IMR-90 (cell line): Measurements from ENCODE around the gene ACRBP. TPM values are rescaled to one million over a fixed set of nuclear protein-coding genes. Genes with fewer than 3 reads are reported as not detected.

Source experiments
- ATAC-seq: fragments of 200-7000 bp; cut with Tn5 transposase; 2 replicates; pipeline ENCODE4 v1.9.1; 2020; ENCODE audit warnings: low read depth, mild to moderate bottlenecking, moderate library complexity
- BruUV-seq: library from RNA; stranded (reverse); fragments of 400-500 nt; replicated peaks from 2 replicates; lab custom pipeline; 2021; lab: Mats Ljungman, UMichigan
- CTCF ChIA-PET: fragments of 300-600 bp; formaldehyde crosslinking; extraction: SDS; loops from one replicate; lab custom pipeline; 2021; ENCODE audit warnings: antibody characterized with exemption; lab: Yijun Ruan, JAX
- POLR2A ChIA-PET: fragments of 300-600 bp; sonication (Branson Sonifier 250); formaldehyde crosslinking; loops from one replicate; lab custom pipeline; 2022; ENCODE audit warnings: antibody characterized with exemption; ENCODE audit not compliant: unreplicated experiment; lab: Charles Lee
- DNase-seq: peaks from one replicate; pipeline ENCODE4 v3.0.0; 2013
- H2AFZ ChIP-seq: replicated peaks from 2 replicates; pipeline ENCODE3; 2013; ENCODE audit warnings: low read length, mild to moderate bottlenecking; ENCODE audit not compliant: poor library complexity
- H2AK5ac ChIP-seq: 2 replicates; pipeline ENCODE4 v1.6.1; 2013; ENCODE audit warnings: low read depth, low read length, inconsistent platforms
- H2AK9ac ChIP-seq: replicated peaks from 2 replicates; pipeline ENCODE3; 2013; ENCODE audit warnings: mild to moderate bottlenecking, low read depth, low read length, moderate library complexity; ENCODE audit not compliant: poor library complexity
- H2BK120ac ChIP-seq: 2 replicates; pipeline ENCODE4 v1.6.1; 2013; ENCODE audit warnings: low read depth, low read length, inconsistent platforms
- H2BK15ac ChIP-seq: 3 replicates; pipeline ENCODE4 v1.6.1; 2013; ENCODE audit warnings: low read depth, low read length, inconsistent platforms
- H2BK20ac ChIP-seq: 2 replicates; pipeline ENCODE4 v1.6.1; 2013; ENCODE audit warnings: low read depth, mild to moderate bottlenecking, inconsistent platforms, low read length, moderate library complexity
- H2BK5ac ChIP-seq: 2 replicates; pipeline ENCODE4 v1.6.1; 2013; ENCODE audit warnings: mild to moderate bottlenecking, low read depth, low read length, inconsistent platforms; ENCODE audit not compliant: poor library complexity, severe bottlenecking
- H3K14ac ChIP-seq: replicated peaks from 2 replicates; pipeline ENCODE4 v1.6.1; 2013; ENCODE audit warnings: low read depth, low read length, inconsistent platforms
- H3K18ac ChIP-seq: 2 replicates; pipeline ENCODE4 v1.6.1; 2013; ENCODE audit warnings: low read depth, low read length, control low read depth
- H3K23ac ChIP-seq: 2 replicates; pipeline ENCODE4 v1.6.1; 2013; ENCODE audit warnings: low read depth, low read length, inconsistent platforms
- H3K27ac ChIP-seq: 2 replicates; pipeline ENCODE4 v1.5.1; 2013; ENCODE audit warnings: mild to moderate bottlenecking, control low read depth, low read length; ENCODE audit not compliant: insufficient read depth
- H3K27me3 ChIP-seq: 2 replicates; pipeline ENCODE4 v1.6.1; 2013; ENCODE audit warnings: low read length; ENCODE audit not compliant: control insufficient read depth, insufficient read depth
- H3K36me3 ChIP-seq: 2 replicates; pipeline ENCODE4 v1.6.1; 2013; ENCODE audit warnings: low read length, mixed read lengths; ENCODE audit not compliant: control insufficient read depth, insufficient read depth
- H3K4ac ChIP-seq: 2 replicates; pipeline ENCODE4 v1.6.1; 2013; ENCODE audit warnings: low read depth, low read length, inconsistent platforms
- H3K4me1 ChIP-seq: 2 replicates; pipeline ENCODE4 v1.6.1; 2013; ENCODE audit warnings: low read length, mixed read lengths; ENCODE audit not compliant: control insufficient read depth, insufficient read depth
- H3K4me2 ChIP-seq: 2 replicates; pipeline ENCODE4 v1.6.1; 2013; ENCODE audit warnings: low read depth, mild to moderate bottlenecking, control low read depth, low read length, moderate library complexity
- H3K4me3 ChIP-seq: 2 replicates; pipeline ENCODE4 v1.5.1; 2013; ENCODE audit warnings: low read depth, mild to moderate bottlenecking, control low read depth, low read length, moderate library complexity; ENCODE audit not compliant: insufficient read depth
- H3K56ac ChIP-seq: 2 replicates; pipeline ENCODE4 v1.6.1; 2013; ENCODE audit warnings: low read length, inconsistent platforms; ENCODE audit not compliant: insufficient read depth; ENCODE audit errors: extremely low read depth
- H3K79me1 ChIP-seq, 2 experiments: 2 replicates each; pipeline ENCODE4 v1.6.1; 2013; ENCODE audit warnings: low read length in 2 of 2, inconsistent platforms in 1 of 2, low read depth in 1 of 2
- H3K9ac ChIP-seq: 2 replicates; pipeline ENCODE4 v1.6.1; 2013; ENCODE audit warnings: low read depth, low read length, control low read depth
- H3K9me1 ChIP-seq: 2 replicates; pipeline ENCODE4 v1.6.1; 2013; ENCODE audit warnings: low read length, inconsistent platforms; ENCODE audit not compliant: insufficient read depth
- H3K9me3 ChIP-seq: 2 replicates; pipeline ENCODE4 v1.6.1; 2013; ENCODE audit warnings: low read length; ENCODE audit not compliant: control insufficient read depth, insufficient read depth
- H4K20me1 ChIP-seq: 2 replicates; pipeline ENCODE4 v1.6.1; 2013; ENCODE audit warnings: low read length, inconsistent platforms; ENCODE audit not compliant: insufficient read depth
- H4K5ac ChIP-seq: 2 replicates; pipeline ENCODE4 v1.6.1; 2013; ENCODE audit warnings: mild to moderate bottlenecking, low read depth, low read length, control low read depth
- H4K8ac ChIP-seq, 2 experiments: 2 replicates each; pipeline ENCODE4 v1.6.1; 2013; ENCODE audit warnings: low read depth in 2 of 2, low read length in 2 of 2, control low read depth in 1 of 2, inconsistent platforms in 1 of 2
- H4K91ac ChIP-seq: 2 replicates; pipeline ENCODE4 v1.6.1; 2013; ENCODE audit warnings: low read depth, low read length, inconsistent platforms; ENCODE audit not compliant: insufficient read depth
- BHLHE40 ChIP-seq: fragments of 150-350 bp; IDR thresholded peaks from 2 replicates; pipeline ENCODE4 v1.6.1; 2016; ENCODE audit warnings: mild to moderate bottlenecking, low read depth, low read length
- CEBPB ChIP-seq: IDR thresholded peaks from 2 replicates; pipeline ENCODE4 v1.6.1; 2012; ENCODE audit warnings: low read depth, low read length, improper control_type of control experiment
- CHD1 ChIP-seq: IDR thresholded peaks from 2 replicates; pipeline ENCODE4 v1.6.1; 2012; ENCODE audit warnings: low read depth, low read length, improper control_type of control experiment
- FOS ChIP-seq: fragments of 150-350 bp; IDR thresholded peaks from 2 replicates; pipeline ENCODE4 v1.6.1; 2016; ENCODE audit warnings: low read depth, low read length
- MAFK ChIP-seq: IDR thresholded peaks from 2 replicates; pipeline ENCODE4 v1.6.1; 2012; ENCODE audit warnings: low read depth, low read length, improper control_type of control experiment
- MXI1 ChIP-seq: IDR thresholded peaks from 2 replicates; pipeline ENCODE4 v1.6.1; 2012; ENCODE audit warnings: low read depth, mild to moderate bottlenecking, low read length, moderate library complexity, borderline replicate concordance
- NFE2L2 ChIP-seq: fragments of 150-350 bp; IDR thresholded peaks from 2 replicates; pipeline ENCODE4 v1.6.1; 2016; ENCODE audit warnings: low read depth, mild to moderate bottlenecking, low read length
- RAD21 ChIP-seq: IDR thresholded peaks from 2 replicates; pipeline ENCODE4 v1.6.1; 2012; ENCODE audit warnings: low read length, improper control_type of control experiment
- RCOR1 ChIP-seq: IDR thresholded peaks from 2 replicates; pipeline ENCODE4 v1.6.1; 2012; ENCODE audit warnings: mild to moderate bottlenecking, low read length, improper control_type of control experiment; ENCODE audit not compliant: insufficient replicate concordance
- RFX5 ChIP-seq: IDR thresholded peaks from 2 replicates; pipeline ENCODE4 v1.8.0; 2012; ENCODE audit warnings: low read depth, mild to moderate bottlenecking, low read length, moderate library complexity
- SMC3 ChIP-seq: fragments of 150-350 bp; IDR thresholded peaks from 2 replicates; pipeline ENCODE4 v1.6.1; 2016; ENCODE audit warnings: low read depth, mild to moderate bottlenecking, antibody characterized with exemption, low read length, moderate library complexity
- WGBS, 2 experiments: methylation state at CpG; one replicate each; pipeline versions ENCODE4 v1.1.5 to v1.1.7; 2013; ENCODE audit warnings: missing lambda C conversion rate in 2 of 2; ENCODE audit not compliant: insufficient read length in 1 of 2; ENCODE audit errors: extremely low coverage in 2 of 2; 5-methylcytosine and 5-hydroxymethylcytosine counted together
- dilution Hi-C: fragments of 300-500 bp; cut with HindIII; formaldehyde crosslinking; loops from one replicate; pipeline ENCODE4 v1.14.3; 2018; ENCODE audit warnings: low sequenced_read_pairs; ENCODE audit not compliant: unreplicated experiment
- in situ Hi-C: fragments of 300-500 bp; cut with MboI; formaldehyde crosslinking; loops from 3 replicates; pipeline ENCODE4 v1.14.3; 2019; ENCODE audit warnings: low sequenced_read_pairs, inconsistent platforms, mixed read lengths
- intact Hi-C: fragments of 100-400 bp; cut with micrococcal nuclease; formaldehyde crosslinking; loops from 2 replicates; pipeline ENCODE4 v1.10.0; 2022
- polyA plus RNA-seq, 3 experiments: library from polyadenylated mRNA; depleted of rRNA; stranded (reverse); fragments of >200 nt; gene quantifications; 2 replicates each; pipeline ENCODE4 v1.2.3, GENCODE V29; 2012; ENCODE audit warnings: low replicate concordance in 1 of 3
- total RNA-seq: library from RNA; depleted of rRNA; stranded (reverse); fragments of >200 nt; gene quantifications from 2 replicates; pipeline ENCODE4 v1.2.3, GENCODE V29; 2012
- TF ChIP-seq, protein P1 (sequence below): fragments of 150-350 bp; IDR thresholded peaks from 2 replicates; pipeline ENCODE4 v1.6.1; 2017; ENCODE audit warnings: mild to moderate bottlenecking, antibody characterized with exemption, low read length, low read depth
- TF ChIP-seq, protein P2 (sequence below): fragments of 150-350 bp; IDR thresholded peaks from 2 replicates; pipeline ENCODE4 v1.6.1; 2016; ENCODE audit warnings: low read depth, mild to moderate bottlenecking, low read length, moderate library complexity, borderline replicate concordance

ACRBP gene
- total and polyA plus RNA-seq, 2 of the 4 experiments (the other 2 are of a cell fraction): 0.38 TPM; not detected in 1

DNA sequence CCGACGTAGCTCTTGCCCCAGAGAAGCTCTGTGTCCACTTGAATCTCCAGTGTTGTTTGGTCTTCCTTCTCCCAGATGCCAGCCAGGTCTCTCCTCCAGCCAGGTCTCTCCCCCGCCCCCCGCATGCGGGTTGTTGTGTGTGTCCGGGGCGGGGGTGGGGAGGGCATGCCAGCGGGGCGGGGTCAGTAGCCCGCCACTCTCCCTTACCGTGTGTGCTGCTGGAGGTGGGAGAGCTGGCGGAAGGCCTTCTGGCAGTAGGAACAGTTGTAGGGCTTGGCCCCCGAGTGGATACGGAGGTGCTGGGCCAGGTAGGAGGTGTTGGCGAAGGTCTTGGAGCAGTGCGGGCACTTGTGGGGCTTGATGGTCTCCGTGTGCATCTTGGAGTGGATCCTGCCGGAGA, 24.9 kb upstream of the ACRBP start:
- ChIA-PET POLR2A (no interaction called here), CTCF (no interaction called here)
- no peak overlapping the region for H3K4me2 ChIP-seq
- 100% methylated on average over 3 of the region's 18 CpGs; no CpG with 5 or more reads in 1 of the 2 experiments for WGBS, 2 experiments
- H4K5ac ChIP-seq: no peak overlapping the region
- H3K79me1 ChIP-seq: peaks cover 28 to 29% of the 10 kb centered on the region in 2 experiments
- H2BK20ac ChIP-seq: no peak overlapping the region
- peaks cover 62% of the 10 kb centered on the region for H3K36me3 ChIP-seq
- no peak for ATAC-seq
- H3K18ac ChIP-seq: no peak overlapping the region
- no peaks in the 10 kb centered on the region for H3K4me1 ChIP-seq
- no peak overlapping the region for H2BK120ac ChIP-seq
- no peak for TF ChIP-seq RFX5
- TF ChIP-seq CHD1: no peak
- TF ChIP-seq MXI1: no peak
- no peak for TF ChIP-seq NFE2L2
- no peak for TF ChIP-seq SMC3
- TF ChIP-seq, protein P1, sequence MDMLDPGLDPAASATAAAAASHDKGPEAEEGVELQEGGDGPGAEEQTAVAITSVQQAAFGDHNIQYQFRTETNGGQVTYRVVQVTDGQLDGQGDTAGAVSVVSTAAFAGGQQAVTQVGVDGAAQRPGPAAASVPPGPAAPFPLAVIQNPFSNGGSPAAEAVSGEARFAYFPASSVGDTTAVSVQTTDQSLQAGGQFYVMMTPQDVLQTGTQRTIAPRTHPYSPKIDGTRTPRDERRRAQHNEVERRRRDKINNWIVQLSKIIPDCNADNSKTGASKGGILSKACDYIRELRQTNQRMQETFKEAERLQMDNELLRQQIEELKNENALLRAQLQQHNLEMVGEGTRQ: no peak
- no peak for TF ChIP-seq RCOR1
- TF ChIP-seq MAFK: no peak
- TF ChIP-seq CEBPB: no peak
- no peak for TF ChIP-seq BHLHE40
- no peak for TF ChIP-seq RAD21
- no peak for TF ChIP-seq FOS
- TF ChIP-seq, protein P2, sequence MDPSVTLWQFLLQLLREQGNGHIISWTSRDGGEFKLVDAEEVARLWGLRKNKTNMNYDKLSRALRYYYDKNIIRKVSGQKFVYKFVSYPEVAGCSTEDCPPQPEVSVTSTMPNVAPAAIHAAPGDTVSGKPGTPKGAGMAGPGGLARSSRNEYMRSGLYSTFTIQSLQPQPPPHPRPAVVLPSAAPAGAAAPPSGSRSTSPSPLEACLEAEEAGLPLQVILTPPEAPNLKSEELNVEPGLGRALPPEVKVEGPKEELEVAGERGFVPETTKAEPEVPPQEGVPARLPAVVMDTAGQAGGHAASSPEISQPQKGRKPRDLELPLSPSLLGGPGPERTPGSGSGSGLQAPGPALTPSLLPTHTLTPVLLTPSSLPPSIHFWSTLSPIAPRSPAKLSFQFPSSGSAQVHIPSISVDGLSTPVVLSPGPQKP: no peak
- dilution Hi-C loops (no loop called here), in situ Hi-C loops (no loop called here), intact Hi-C loops (no loop called here)
- no peaks in the 10 kb centered on the region for H3K9me3 ChIP-seq
- no peak overlapping the region for H2BK5ac ChIP-seq
- no peak for DNase-seq
- H2BK15ac ChIP-seq: no peak overlapping the region
- H4K91ac ChIP-seq: no peak overlapping the region
- no peak overlapping the region for H3K56ac ChIP-seq
- no peak overlapping the region for H4K8ac ChIP-seq
- no peak overlapping the region for H2AFZ ChIP-seq
- no peak overlapping the region for H3K14ac ChIP-seq
- no peak overlapping the region for H3K9ac ChIP-seq
- H3K27me3 ChIP-seq: no peaks in the 10 kb centered on the region
- H2AK5ac ChIP-seq: no peak overlapping the region
- H4K20me1 ChIP-seq: no peaks in the 10 kb centered on the region
- H2AK9ac ChIP-seq: no peak overlapping the region
- H3K23ac ChIP-seq: no peak overlapping the region
- no peak overlapping the region for H3K27ac ChIP-seq
- H3K4ac ChIP-seq: no peak overlapping the region
- H3K9me1 ChIP-seq: no peaks in the 10 kb centered on the region
- no TSS peak for BruUV-seq
- no peak overlapping the region for H3K4me3 ChIP-seq
